ENCODE results near the gene OR4C12. TPM values are rescaled to one million over a fixed set of nuclear protein-coding genes. Genes with fewer than 3 reads are reported as not detected.

OR4C12 gene
- total and polyA plus RNA-seq, 2 of the 8 experiments (the other 6 are each of a cell fraction or from before 2014, with no cell fraction given) = not detected

GRCh38 chr11:49952091-49952490, 30.2 kb downstream of the OR4C12 start, which contains the start of gene OR4C13:
TSS of gene OR4C13 (plus strand) at chr11:49952391. CDS start at chr11:49952423, 32 bp downstream.
- no peak within 1 kb of the TSS for H3K27ac ChIP-seq (ENCODE audit: low read depth, low read length)
- FAIRE-seq (no peak), DNase-seq (ENCODE audit: low read depth in 1 of 2, low spot score in 2 of 2) (no peak)
- no peak within 1 kb of the TSS for H2AFZ ChIP-seq (ENCODE audit: low read length)
- no peaks in the 10 kb centered on the region for H3K79me2 ChIP-seq (ENCODE audit: control insufficient read depth in 1 of 2, insufficient read depth in 2 of 2, low read length in 2 of 2)
- H2BK5ac ChIP-seq (ENCODE audit: low read depth, low read length) = no peak within 1 kb of the TSS
- WGBS, 2 experiments (ENCODE audit: extremely low coverage in 1 of 2, insufficient coverage in 1 of 2, insufficient read length in 1 of 2, insufficient replicate concordance in 2 of 2, low coverage in 1 of 2, low lambda C conversion rate in 2 of 2, missing lambda C conversion rate in 1 of 2) = 95% methylated on average over 1 of the region's 1 CpG; no CpG with 5 or more reads in 1 of the 2 experiments
- H2BK12ac ChIP-seq (ENCODE audit: low read depth, low read length) = no peak within 1 kb of the TSS
- H4K91ac ChIP-seq (replicated peaks; ENCODE audit: insufficient read length, low read length) = no peak within 1 kb of the TSS
- H3K79me1 ChIP-seq (ENCODE audit: low read depth, low read length) = no peaks in the 10 kb centered on the region
- H3K4ac ChIP-seq (replicated peaks; ENCODE audit: insufficient read length, low read depth, low read length) = no peak within 1 kb of the TSS
- no peaks in the 10 kb centered on the region for H4K20me1 ChIP-seq (replicated peaks in 1 of 2; ENCODE audit: control insufficient read depth in 1 of 2, insufficient read depth in 2 of 2, low read length in 2 of 2)
- POLR2A ChIA-PET (ENCODE audit: partially characterized antibody) = no interaction called here
- no peak within 1 kb of the TSS for H2BK120ac ChIP-seq (replicated peaks; ENCODE audit: low read depth, low read length)
- no peak within 1 kb of the TSS for H3K14ac ChIP-seq (ENCODE audit: insufficient read length)
- peaks cover 22 to 31% of the 10 kb centered on the region in 2 experiments for H3K9me3 ChIP-seq (ENCODE audit: insufficient read depth in 2 of 2, low read depth in 1 of 2, low read length in 1 of 2)
- no peak within 1 kb of the TSS for H2BK15ac ChIP-seq (ENCODE audit: low read length)
- H3K4me2 ChIP-seq (ENCODE audit: insufficient read depth in 1 of 2, low read depth in 2 of 2, low read length in 2 of 2) = no peak within 1 kb of the TSS
- no peak within 1 kb of the TSS for H3K4me3 ChIP-seq (ENCODE audit: extremely low read depth in 1 of 4, insufficient read depth in 2 of 4, low read depth in 3 of 4, low read length in 4 of 4)
- no peak within 1 kb of the TSS for H3K23ac ChIP-seq (ENCODE audit: insufficient read length)
- no peak within 1 kb of the TSS for H2AK5ac ChIP-seq (ENCODE audit: low read depth, low read length)
- H3K4me1 ChIP-seq (replicated peaks in 1 of 4; ENCODE audit: control insufficient read depth in 3 of 4, insufficient read depth in 4 of 4, low read length in 3 of 4) = no peaks in the 10 kb centered on the region
- CTCF ChIA-PET (ENCODE audit: partially characterized antibody) = no interaction called here
- H3K9ac ChIP-seq (replicated peaks in 1 of 4; ENCODE audit: extremely low read depth in 1 of 4, low read depth in 3 of 4, low read length in 3 of 4) = no peak within 1 kb of the TSS
- TF ChIP-seq ATF3 (IDR thresholded peaks at IDR 0.05; ENCODE audit: insufficient read depth, low read depth, low read length) (no peak), NANOG (IDR thresholded peaks at IDR 0.05; ENCODE audit: insufficient read depth, low read depth, low read length, poor library complexity, severe bottlenecking) (no peak), CHD2 (IDR thresholded peaks at IDR 0.05; ENCODE audit: low read length) (no peak), YY1 (IDR thresholded peaks at IDR 0.05; ENCODE audit: low read depth, low read length) (no peak), ASH2L (IDR thresholded peaks at IDR 0.05; ENCODE audit: low read length) (no peak), TAF1 (IDR thresholded peaks at IDR 0.05; ENCODE audit: low read depth, low read length) (no peak), TEAD4 (IDR thresholded peaks at IDR 0.05; ENCODE audit: low read depth, low read length) (no peak), HDAC6 (IDR thresholded peaks at IDR 0.05; ENCODE audit: low read depth, low read length) (no peak), RBBP5 (IDR thresholded peaks at IDR 0.05; ENCODE audit: borderline replicate concordance, low read depth, low read length) (no peak), SIN3A (conservative IDR thresholded peaks at IDR 0.05 in 1 of 2, IDR thresholded peaks at IDR 0.05 in 1 of 2; ENCODE audit: low read depth in 1 of 2, low read length in 2 of 2) (no peak), BACH1 (IDR thresholded peaks at IDR 0.05; ENCODE audit: low read length) (no peak)
- no peak within 1 kb of the TSS for H2BK20ac ChIP-seq (ENCODE audit: low read length)
- H3K36me3 ChIP-seq (ENCODE audit: control insufficient read depth in 2 of 4, insufficient read depth in 4 of 4, low read length in 3 of 4) = no peaks in the 10 kb centered on the region
- H3K56ac ChIP-seq (replicated peaks; ENCODE audit: insufficient read length, low read depth, low read length) = no peak within 1 kb of the TSS
- H3K27me3 ChIP-seq (replicated peaks in 1 of 4; ENCODE audit: control insufficient read depth in 3 of 4, extremely low read depth in 1 of 4, insufficient read depth in 3 of 4, low read length in 3 of 4) = no peaks in the 10 kb centered on the region
- H4K8ac ChIP-seq (ENCODE audit: extremely low read depth, insufficient read depth, low read length) = no peak within 1 kb of the TSS
- no peak within 1 kb of the TSS for H3K18ac ChIP-seq (ENCODE audit: extremely low read depth, low read length)
- H3K23me2 ChIP-seq (ENCODE audit: low read depth, low read length) = no peaks in the 10 kb centered on the region
- no peak within 1 kb of the TSS for H4K5ac ChIP-seq (ENCODE audit: insufficient read length, low read depth, low read length)
